GM10266 (cell line): ENCODE results near the gene CHD5.

ENCODE experiments used
- DNase-seq: peaks from one replicate; pipeline ENCODE4 v3.0.0; 2012; ENCODE audit errors: extremely low spot score
- CTCF ChIP-seq: IDR thresholded peaks from 2 replicates; pipeline ENCODE4 v1.5.1; 2012; ENCODE audit warnings: mild to moderate bottlenecking, low read depth; ENCODE audit not compliant: control insufficient read depth, insufficient read depth; ENCODE audit errors: missing control alignments

The CHD5 gene

GRCh38 chr1:6103111-6103853, 76.8 kb downstream of the CHD5 start:
- no peak for DNase-seq
- TF ChIP-seq CTCF: no peak

- TF ChIP-seq CTCF: no peak
- no peak for DNase-seq
These were observed 77.6 kb downstream of the CHD5 start for GRCh38 chr1:6102532-6102845.

GRCh38 chr1:6101826-6102531, 78.1 kb downstream of the CHD5 start:
- TF ChIP-seq CTCF: no peak
- DNase-seq: no peak

DNA sequence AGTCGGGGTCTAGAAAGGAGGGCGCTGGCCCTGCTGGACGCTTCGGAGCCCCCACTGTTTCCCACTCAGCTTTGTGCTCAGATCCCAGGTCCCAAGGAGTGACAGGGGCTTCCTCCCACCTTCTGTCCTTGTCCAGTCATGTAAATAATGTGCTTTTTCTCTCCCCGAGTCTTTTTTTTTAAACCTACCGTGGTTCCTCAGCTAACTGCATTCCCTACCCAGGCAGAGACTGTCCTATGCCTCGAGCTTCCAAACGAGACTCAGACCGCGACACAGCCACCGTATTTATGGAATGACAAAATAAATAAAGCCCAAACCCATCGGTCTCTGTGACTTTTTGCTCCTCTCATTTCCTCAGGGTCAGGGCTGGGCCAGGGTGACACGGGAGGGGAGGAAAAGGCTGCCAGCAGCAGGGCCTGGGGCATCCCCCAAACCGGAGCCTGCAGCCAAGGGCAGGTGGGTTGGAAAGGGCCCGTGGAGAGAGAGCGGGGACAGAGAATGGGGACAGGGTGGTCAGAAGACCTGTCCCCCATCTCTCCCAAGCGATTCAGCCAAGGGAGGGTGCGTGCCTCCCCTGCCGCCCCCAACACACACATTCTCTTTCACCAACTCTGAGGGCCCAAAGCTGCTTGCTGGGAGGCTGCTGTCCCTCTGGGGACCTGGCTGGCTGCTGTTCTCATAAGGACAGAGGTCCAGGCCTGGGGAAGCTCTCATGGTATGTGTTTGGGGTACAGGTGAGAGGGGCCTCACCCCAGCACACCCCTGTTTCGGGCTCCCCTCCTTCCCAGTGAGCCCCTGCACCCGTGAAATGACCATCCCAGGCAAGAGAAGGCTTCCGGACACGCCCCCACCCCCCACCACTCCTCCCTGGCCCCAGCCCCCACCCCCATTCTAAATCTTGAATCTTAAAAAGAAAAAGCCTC, 79.0 kb downstream of the CHD5 start:
- TF ChIP-seq CTCF: no peak
- DNase-seq: no peak

DNA sequence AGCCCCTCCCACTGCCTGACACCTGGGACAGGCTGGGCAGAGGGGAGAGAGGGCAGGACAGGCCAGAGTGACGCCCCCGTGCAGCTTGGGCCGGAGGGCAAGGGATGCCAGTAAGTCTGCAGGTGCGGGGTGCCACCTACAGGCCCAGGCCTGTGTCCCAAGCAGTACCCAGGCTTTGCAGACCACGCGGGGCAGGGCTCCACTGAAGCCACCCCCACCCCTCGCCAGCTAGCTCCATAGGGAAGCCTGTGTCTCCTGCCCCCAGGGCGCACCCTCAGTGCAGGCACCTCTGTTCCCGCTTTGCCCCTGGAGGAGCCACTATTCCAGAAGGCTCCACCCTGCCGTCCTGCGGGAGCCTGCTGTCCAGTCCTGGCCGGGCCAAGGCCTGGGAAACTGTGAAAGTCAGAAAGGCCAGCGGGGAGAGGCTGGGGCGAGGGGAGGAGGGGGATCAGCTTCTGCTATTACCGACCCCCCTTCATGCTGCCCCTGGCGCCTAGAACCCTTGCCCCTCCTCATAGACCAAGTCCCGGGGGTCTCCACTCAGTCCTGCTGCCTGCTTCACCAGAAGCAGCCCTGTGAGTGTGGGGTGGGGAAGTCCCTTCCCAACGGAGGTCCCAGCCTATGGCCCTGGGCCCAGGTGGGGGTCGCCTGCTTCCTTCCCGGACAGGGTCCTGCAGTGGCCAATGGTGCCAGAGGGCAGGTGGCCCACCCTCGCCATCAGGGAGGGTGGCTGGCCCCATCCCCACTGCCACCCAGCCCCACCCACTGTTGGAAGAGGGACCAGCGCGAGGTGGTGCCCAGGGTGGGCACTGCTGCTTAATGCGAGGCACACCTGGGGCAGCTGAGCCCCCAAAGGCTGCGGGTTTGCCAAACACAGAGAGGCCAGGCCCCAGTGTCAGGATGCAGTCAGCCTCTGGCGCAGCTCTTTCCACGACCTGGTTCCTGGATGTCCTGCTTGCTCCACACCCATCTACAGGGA, 80.0 kb downstream of the CHD5 start:
- peak; percentile 22 for TF ChIP-seq CTCF
- no peak for DNase-seq

DNA sequence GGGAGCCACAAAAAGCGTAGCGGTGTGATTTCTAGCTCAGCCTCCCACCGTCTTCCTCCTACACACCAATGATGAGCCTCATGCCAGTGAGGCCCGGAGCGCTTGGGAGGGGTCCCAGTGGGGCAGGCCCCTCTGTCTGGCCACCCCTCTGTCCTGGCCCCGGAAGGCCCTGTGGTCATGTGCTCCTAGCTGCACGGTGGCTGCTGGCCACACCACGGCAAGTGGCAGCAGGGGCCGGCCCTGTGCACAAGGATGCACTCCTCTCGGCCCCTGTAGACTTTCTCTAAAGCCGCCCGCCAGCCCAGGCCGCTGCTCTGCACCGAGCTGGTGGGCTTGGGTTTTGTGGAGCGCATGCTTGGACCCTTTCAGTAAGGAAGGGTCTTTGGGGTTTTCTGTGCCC, 80.8 kb downstream of the CHD5 start:
- TF ChIP-seq CTCF: no peak
- no peak for DNase-seq
